GM18861 (cell line): ENCODE measurements around the gene TXNL4B.
"Not testable (repeated sequence)": the region's sequence is repeated elsewhere in the genome, so short reads cannot be mapped to it uniquely, and the experiment has no call there.

Experiments
- ATAC-seq: cut with Tn5 transposase; IDR thresholded peaks from one replicate; pipeline ENCODE4 v1.9.1; 2021; ENCODE audit not compliant: unreplicated experiment

TXNL4B gene

GRCh38 chr16:72076991-72077706 lies 16.3 kb downstream of the TXNL4B start:
- ATAC-seq = not testable (repeated sequence)

- ATAC-seq = not testable (repeated sequence)
These were observed 18.4 kb downstream of the TXNL4B start for GRCh38 chr16:72075067-72075466.

GRCh38 chr16:72073560-72074230 lies 19.7 kb downstream of the TXNL4B start:
- ATAC-seq = no peak

DNA sequence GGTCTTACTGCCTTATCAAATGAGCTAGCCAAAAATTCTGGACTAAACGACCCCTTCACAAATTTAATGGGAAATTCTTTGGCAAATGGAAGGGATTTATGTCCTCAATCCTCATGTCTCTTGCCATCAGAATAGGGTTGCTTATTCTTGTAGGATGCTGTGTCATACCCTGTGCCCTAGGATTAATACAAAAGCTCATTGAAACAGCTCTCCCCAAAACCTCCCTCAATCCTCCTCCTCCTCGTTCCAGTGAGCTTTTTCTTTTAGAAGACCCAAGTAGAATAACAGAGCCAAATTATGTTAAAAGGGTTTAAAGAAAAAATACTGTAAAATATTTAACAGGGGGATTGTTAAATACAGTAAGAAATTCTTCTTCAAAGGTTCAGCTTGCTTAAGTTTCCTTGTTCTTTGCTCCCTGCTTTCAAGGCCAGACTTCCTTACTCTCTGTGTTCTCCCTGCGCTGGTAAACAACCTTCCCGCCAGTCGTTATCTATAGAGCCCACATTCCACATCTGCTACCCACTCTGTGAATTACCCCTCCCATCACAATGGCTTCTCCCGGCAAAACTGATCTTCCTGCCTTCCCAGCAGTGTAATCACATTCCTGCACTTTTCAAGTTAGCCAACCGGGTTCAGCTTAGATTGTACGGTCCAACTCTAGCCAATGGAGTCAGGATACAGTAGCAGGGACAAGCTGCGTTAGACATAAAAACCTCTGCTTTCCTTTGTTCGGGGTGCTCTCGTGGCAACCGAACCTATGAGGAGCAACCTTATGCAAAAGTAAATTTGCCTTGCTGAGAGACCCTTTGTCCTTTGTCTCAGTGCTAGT lies 20.7 kb downstream of the TXNL4B start:
- ATAC-seq = no peak

- ATAC-seq = no peak
These were observed 24.5 kb downstream of the TXNL4B start for GRCh38 chr16:72068930-72069329.

DNA sequence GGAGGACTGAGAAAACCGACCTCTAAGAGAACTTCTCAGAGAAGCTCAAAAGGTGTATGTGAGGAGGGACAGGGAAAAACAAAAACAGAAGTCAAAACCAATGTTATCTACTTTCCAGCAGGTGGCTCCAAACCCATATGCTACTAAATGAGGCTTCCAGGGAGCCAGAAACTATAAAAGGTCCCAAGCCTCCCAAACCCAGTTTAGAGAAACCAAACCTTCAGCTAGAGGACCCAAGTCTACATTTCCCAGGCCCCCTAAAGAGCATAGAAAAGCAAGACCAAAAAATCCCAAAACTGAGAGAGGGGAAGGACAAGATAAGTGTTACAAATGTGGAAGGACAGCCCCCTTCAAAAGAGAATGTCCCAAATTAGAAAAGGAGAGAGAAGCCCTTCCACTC lies 26.7 kb downstream of the TXNL4B start:
- ATAC-seq = no peak

GRCh38 chr16:72064361-72064894 lies 29.0 kb downstream of the TXNL4B start:
- no peak for ATAC-seq

GRCh38 chr16:72061564-72061963 lies 31.9 kb downstream of the TXNL4B start:
- no peak for ATAC-seq

DNA sequence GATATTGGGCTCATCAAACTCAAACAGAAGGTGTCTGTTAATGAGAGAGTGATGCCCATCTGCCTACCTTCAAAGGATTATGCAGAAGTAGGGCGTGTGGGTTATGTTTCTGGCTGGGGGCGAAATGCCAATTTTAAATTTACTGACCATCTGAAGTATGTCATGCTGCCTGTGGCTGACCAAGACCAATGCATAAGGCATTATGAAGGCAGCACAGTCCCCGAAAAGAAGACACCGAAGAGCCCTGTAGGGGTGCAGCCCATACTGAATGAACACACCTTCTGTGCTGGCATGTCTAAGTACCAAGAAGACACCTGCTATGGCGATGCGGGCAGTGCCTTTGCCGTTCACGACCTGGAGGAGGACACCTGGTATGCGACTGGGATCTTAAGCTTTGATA lies 33.0 kb downstream of the TXNL4B start:
- no peak for ATAC-seq

DNA sequence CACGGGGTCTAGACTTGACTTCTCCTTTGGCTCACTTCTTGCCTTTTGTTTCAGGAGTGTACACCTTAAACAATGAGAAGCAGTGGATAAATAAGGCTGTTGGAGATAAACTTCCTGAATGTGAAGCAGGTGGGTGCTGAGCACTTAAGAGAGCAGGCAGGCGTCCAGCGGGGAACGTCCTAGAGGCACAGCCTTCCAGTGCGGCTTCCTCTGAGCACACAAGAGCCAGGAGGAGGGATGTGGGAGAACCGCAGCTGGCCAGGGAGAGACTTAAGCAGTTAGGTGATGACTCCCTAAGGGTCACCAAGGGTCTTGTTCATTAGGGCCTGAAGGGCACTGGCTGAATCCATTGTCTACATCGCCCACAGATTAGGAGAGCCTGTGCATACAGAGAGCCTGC lies 34.4 kb downstream of the TXNL4B start:
- not testable (repeated sequence) for ATAC-seq

DNA sequence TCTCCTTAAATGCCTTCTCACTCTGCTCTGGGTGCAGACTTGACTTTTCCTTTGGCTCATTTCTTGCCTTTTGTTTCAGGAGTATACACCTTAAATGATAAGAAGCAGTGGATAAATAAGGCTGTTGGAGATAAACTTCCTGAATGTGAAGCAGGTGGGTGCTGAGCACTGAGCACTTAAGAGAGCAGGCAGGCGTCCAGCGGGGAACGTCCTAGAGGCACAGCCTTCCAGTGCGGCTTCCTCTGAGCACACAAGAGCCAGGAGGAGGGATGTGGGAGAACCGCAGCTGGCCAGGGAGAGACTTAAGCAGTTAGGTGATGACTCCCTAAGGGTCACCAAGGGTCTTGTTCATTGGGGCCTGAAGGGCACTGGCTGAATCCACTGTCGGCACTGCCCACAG lies 36.1 kb downstream of the TXNL4B start:
- ATAC-seq = not testable (repeated sequence)

DNA sequence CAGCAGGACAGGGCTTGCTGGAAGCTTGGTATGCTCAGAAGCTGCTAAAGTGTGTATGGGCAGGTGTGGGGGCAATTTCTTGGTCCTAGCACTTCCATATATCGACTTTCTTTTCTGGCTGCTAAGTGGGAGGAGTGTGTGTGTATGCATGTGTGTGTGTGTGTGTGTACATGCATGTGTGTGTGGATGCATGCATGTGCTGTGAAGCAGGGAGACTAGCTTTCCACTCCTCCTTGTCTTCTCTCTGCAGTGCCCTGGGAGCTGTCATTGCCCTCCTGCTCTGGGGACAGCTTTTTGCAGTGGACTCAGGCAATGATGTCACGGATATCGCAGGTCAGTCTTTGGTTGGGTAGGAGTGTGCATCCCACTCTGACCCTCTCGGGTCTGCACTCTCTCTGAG lies 37.5 kb downstream of the TXNL4B start:
- ATAC-seq = no peak

- not testable (repeated sequence) for ATAC-seq
These were observed 39.1 kb downstream of the TXNL4B start, which contains the start of gene HP for GRCh38 chr16:72054254-72054847. Gene HP (plus strand): TSS chr16:72054505. CDS start chr16:72054653, 148 bp downstream.

DNA sequence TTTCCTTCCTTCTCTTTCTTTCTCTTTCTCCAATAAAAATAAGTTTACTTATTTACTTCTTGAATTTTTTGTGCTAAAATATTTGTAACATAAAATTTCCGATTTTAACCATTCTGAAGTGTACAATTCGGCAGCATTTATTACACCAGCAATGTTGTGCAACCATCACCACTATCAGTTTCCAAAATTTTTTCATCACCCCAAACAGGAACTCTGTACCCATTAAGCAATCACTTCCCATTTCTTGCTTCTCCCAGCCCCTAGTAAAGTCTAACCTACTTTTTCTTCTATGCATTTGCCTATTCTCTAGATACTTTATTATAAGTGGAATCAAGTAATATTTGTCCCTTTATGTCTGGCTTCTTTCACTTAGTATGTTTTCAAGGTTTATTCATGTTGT lies 41.6 kb downstream of the TXNL4B start:
- ATAC-seq = no peak

GRCh38 chr16:72050769-72051464 lies 42.5 kb downstream of the TXNL4B start:
- ATAC-seq = no peak

GRCh38 chr16:72049110-72049509 lies 44.3 kb downstream of the TXNL4B start:
- no peak for ATAC-seq

DNA sequence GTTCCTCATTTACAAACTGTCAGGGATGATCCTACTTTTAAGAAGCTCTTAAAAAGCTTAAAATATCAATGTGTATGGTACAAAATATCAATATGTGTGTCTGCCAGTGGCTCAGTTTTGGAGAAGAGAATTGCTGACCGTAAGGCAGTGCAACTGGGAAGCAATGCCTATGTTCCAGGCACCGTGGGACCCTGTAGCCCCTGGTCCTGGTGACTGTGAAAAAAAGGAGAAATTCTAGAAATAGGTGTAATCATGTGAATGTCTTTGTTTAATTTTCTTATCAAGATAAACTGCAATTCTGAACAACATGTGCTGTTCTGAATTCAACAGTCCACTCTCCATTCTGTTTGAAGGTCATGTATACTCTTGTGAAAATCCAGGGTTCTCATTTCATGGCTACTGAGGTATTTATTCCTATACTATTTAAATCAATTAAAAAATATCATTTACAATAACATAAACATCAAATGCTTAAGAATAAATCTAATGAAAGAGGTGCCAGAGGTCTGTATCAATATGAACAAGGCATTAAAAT lies 48.5 kb downstream of the TXNL4B start:
- no peak for ATAC-seq

GRCh38 chr16:72044296-72044695 lies 49.1 kb downstream of the TXNL4B start:
- no peak for ATAC-seq

DNA sequence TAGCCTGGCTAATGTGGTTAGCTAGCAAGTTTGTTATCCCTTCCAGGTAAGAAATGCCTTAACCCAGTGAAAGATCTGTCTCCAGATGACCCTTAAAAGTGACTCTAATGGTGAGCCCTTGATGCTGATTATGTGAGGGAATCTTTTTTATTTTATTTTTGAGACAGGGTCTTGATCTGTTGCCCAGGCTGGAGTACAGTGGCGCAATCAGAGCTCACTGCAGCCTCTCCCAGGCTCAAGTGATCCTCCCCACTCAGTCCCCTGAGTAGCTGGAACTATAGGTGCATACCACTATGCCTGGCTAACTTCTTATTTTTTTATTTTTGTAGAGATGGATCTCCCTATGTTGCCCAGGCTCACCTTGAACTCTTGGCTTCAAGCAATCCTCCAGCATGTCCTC lies 49.9 kb downstream of the TXNL4B start:
- no peak for ATAC-seq

- ATAC-seq = no peak
These were observed 50.4 kb downstream of the TXNL4B start for GRCh38 chr16:72043058-72043457.
